Thyroid gland (tissue), 4 donors: ENCODE measurements around the gene BIRC7. TPM values are rescaled to one million over a fixed set of nuclear protein-coding genes. Genes with fewer than 3 reads are reported as not detected.

ENCODE experiments used
- DNase-seq, 2 donors: peaks; one replicate each; pipeline ENCODE4 v3.0.0-alpha.2; 2019
- H3K27ac ChIP-seq, 3 donors: fragments of 200-600 bp; sonication (generic); 1 replicate in 2 of 3; 2 replicates in 1 of 3; pipeline ENCODE4 v1.5.1; 2016 to 2019; ENCODE audit warnings: mild to moderate bottlenecking in 1 of 3, moderate library complexity in 1 of 3
- H3K27me3 ChIP-seq: fragments of 200-600 bp; sonication (generic); one replicate; pipeline ENCODE4 v1.5.1; 2019
- H3K36me3 ChIP-seq, 2 donors: fragments of 200-600 bp; sonication (generic); one replicate each; pipeline ENCODE4 v1.5.1; 2016 to 2019
- H3K4me1 ChIP-seq, 2 donors: fragments of 200-600 bp; sonication (generic); one replicate each; pipeline ENCODE4 v1.5.1; 2017 to 2019
- H3K4me3 ChIP-seq, 3 donors: fragments of 200-600 bp; sonication (generic); replicated peaks in 1 of 3; 1 replicate in 2 of 3; 2 replicates in 1 of 3; pipeline ENCODE4 v1.5.1; 2016; ENCODE audit warnings: mild to moderate bottlenecking in 1 of 3
- H3K9me3 ChIP-seq: fragments of 200-600 bp; sonication (generic); one replicate; pipeline ENCODE4 v1.5.1; 2017
- CTCF ChIP-seq, 6 experiments: fragments of 200-600 bp in 3 of 6; fragments of 450-650 bp in 3 of 6; sonication (generic) in 3 of 6; IDR thresholded peaks; one replicate each; pipeline ENCODE4 v1.5.1; 2016 to 2019; ENCODE audit warnings: antibody characterized with exemption in 6 of 6, mild to moderate bottlenecking in 2 of 6, inconsistent platforms in 1 of 6, moderate library complexity in 1 of 6
- POLR2A ChIP-seq, 2 donors: fragments of 450-650 bp; IDR thresholded peaks; one replicate each; pipeline ENCODE4 v1.6.1; 2017; ENCODE audit warnings: antibody characterized with exemption in 2 of 2, mild to moderate bottlenecking in 2 of 2, moderate library complexity in 1 of 2
- WGBS, 2 donors: methylation state at CpG; one replicate each; pipeline ENCODE4 v1.1.5; 2017; 5-methylcytosine and 5-hydroxymethylcytosine counted together
- intact Hi-C: fragments of 100-400 bp; cut with DNase I; formaldehyde crosslinking; loops from one replicate; pipeline ENCODE4 v1.15.1; 2023
- total RNA-seq, 4 donors: library from RNA; depleted of rRNA; stranded (reverse); fragments of >200 nt; gene quantifications; one replicate each; pipeline ENCODE4 v1.2.3, GENCODE V29; 2016

BIRC7 gene
- total RNA-seq, 4 donors from 2014 or later = not detected

DNA sequence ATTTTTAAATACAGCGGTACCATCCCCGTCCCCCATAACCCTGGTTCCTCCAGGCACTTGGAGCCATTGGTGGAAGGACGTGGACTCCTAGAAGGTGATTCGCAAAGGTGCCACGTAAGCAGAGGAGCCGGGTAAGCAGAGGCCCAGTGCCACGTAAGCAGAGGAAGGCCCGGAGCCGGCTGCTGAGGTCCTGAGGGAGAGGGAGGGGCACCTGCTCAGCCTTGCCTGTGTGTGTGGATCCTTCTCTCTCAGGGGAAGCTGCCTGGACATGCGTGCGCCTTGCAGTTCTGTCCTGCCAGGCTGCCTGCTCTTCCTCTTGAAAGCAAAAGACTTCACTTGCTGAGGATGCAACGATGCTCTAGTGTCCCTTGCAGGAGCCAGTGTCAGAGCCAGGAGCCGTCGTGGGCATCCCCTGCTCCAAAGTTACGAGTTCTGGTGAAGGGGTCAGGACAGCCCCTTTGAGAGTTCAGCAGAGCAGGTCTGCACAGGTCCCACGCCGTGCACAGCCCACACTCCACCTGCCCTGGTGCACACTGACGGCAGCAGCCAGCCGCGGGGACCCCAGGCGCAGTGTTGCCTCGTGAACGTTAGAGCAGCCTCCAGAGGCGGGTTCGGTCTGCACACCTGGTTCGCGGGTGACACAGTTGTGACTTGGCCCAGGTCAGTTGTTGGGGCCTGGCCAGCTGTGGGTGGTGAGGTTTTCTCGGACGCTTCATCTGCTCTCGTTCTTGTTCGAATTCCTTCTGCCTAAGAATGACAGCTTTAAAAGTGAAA lies 20.4 kb downstream of the BIRC7 start:
- Histone ChIP-seq H3K27me3 (peaks cover 7% of the 10 kb centered on the region), H3K4me3 (no peak overlapping the region), H3K36me3 (no peaks in the 10 kb centered on the region), H3K9me3 (no peaks in the 10 kb centered on the region), H3K27ac (no peak overlapping the region), H3K4me1 (peaks cover 13 to 21% of the 10 kb centered on the region in 2 donors)
- intact Hi-C loops = no loop called here
- TF ChIP-seq POLR2A (IDR thresholded peaks at IDR 0.05) (no peak), CTCF (IDR thresholded peaks at IDR 0.05) (no peak)
- WGBS, 2 donors = 66 to 73% methylated on average over 24 to 29 of the region's 31 CpGs
- DNase-seq = no peak

DNA sequence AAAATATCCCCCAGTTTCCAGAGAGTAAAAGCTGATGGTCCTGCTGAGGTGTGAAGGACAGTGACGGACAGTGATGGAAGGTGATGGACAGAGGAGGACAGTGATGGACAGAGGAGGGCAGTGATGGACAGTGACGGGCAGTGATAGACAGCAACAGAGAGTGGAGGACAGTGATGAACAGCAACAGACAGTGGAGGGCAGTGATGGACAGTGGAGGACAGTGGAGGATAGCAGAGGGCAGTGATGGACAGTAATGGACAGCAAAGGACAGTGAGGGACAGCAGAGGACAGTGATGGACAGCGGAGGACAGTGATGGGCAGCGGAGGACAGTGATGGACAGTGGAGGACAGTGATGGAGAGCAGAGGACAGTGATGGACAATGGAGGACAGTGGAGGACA lies 21.2 kb downstream of the BIRC7 start:
- Histone ChIP-seq H3K27ac (no peak overlapping the region), H3K9me3 (no peaks in the 10 kb centered on the region), H3K27me3 (peaks cover 7% of the 10 kb centered on the region), H3K4me3 (no peak overlapping the region), H3K36me3 (no peaks in the 10 kb centered on the region), H3K4me1 (peaks cover 14 to 30% of the 10 kb centered on the region in 2 donors)
- 93% methylated on average over 4 of the region's 4 CpGs for WGBS, 2 donors
- TF ChIP-seq POLR2A (IDR thresholded peaks at IDR 0.05) = no peak
- no peak for TF ChIP-seq CTCF (IDR thresholded peaks at IDR 0.05)
- intact Hi-C loops = no loop called here
- no peak for DNase-seq

- intact Hi-C loops = no loop called here
- no peak overlapping the region for H3K4me3 ChIP-seq
- H3K9me3 ChIP-seq = no peaks in the 10 kb centered on the region
- peaks cover 14 to 32% of the 10 kb centered on the region in 2 donors for H3K4me1 ChIP-seq
- H3K27me3 ChIP-seq = peaks cover 7% of the 10 kb centered on the region
- no peaks in the 10 kb centered on the region for H3K36me3 ChIP-seq
- WGBS, 2 donors = 88 to 90% methylated on average over 13 of the region's 13 CpGs
- no peak overlapping the region for H3K27ac ChIP-seq
- no peak for DNase-seq
- TF ChIP-seq CTCF (IDR thresholded peaks at IDR 0.05) (no peak), POLR2A (IDR thresholded peaks at IDR 0.05) (no peak)
These were observed 21.9 kb downstream of the BIRC7 start for GRCh38 chr20:63257629-63258028.

DNA sequence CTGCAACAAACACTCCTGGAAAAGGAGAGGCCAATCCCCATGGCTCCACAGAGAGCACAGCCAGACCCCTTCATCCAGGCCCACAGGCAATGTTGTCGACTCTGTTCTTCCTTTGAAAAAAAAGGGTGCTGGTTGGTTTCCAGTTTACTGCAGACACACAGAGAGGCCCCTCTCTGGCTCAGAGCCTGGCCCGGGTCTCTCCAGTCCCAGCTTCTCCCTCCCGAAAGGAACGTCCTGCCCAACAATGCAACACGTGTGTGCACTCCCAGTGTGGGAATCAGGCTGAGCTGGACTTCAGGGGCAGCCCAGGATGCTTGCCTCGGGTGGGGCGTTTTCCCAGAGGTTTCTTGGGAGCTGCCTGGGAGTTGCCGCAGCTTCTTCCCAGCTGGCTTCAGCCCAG lies 23.1 kb downstream of the BIRC7 start:
- intact Hi-C loops = no loop called here

More for the DNA sequence above, 23.1 kb downstream of the BIRC7 start:
- H3K36me3 ChIP-seq = no peaks in the 10 kb centered on the region
- H3K9me3 ChIP-seq = no peaks in the 10 kb centered on the region
- no peak overlapping the region for H3K27ac ChIP-seq
- H3K4me3 ChIP-seq = no peak overlapping the region
- peaks cover 10 to 25% of the 10 kb centered on the region in 2 donors for H3K4me1 ChIP-seq
- 24 to 37% methylated on average over 7 to 8 of the region's 8 CpGs for WGBS, 2 donors
- peaks cover 7% of the 10 kb centered on the region for H3K27me3 ChIP-seq
- no peak for TF ChIP-seq POLR2A (IDR thresholded peaks at IDR 0.05)
- TF ChIP-seq CTCF (IDR thresholded peaks at IDR 0.05) = no peak
- no peak for DNase-seq
